ENCODE data around the gene CUL2.

DNA sequence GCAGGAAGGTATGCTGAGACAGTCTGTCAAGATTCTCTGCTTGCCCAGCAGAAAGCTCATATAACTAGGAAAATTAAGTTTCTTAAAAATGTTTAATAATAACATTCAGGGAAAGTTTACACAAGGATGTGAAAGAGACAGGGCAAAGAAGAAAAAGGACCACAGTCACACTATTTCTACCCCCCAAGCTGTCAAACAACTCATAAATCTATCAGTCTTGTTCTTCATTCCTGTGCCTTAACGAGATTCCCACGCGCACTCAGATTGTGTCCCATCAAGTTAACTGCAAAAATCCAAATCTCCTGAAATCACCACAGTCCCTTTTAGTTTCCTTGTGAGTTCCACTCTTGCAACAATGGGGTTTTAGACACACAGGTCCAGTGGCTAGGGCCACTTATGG, 14.9 kb downstream of the CUL2 start:
- TF ChIP-seq, protein P1, sequence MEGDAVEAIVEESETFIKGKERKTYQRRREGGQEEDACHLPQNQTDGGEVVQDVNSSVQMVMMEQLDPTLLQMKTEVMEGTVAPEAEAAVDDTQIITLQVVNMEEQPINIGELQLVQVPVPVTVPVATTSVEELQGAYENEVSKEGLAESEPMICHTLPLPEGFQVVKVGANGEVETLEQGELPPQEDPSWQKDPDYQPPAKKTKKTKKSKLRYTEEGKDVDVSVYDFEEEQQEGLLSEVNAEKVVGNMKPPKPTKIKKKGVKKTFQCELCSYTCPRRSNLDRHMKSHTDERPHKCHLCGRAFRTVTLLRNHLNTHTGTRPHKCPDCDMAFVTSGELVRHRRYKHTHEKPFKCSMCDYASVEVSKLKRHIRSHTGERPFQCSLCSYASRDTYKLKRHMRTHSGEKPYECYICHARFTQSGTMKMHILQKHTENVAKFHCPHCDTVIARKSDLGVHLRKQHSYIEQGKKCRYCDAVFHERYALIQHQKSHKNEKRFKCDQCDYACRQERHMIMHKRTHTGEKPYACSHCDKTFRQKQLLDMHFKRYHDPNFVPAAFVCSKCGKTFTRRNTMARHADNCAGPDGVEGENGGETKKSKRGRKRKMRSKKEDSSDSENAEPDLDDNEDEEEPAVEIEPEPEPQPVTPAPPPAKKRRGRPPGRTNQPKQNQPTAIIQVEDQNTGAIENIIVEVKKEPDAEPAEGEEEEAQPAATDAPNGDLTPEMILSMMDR (IDR thresholded peaks at IDR 0.05), result no peak
- no peak for TF ChIP-seq POLR2AphosphoS5 (IDR thresholded peaks at IDR 0.05; ENCODE audit: low read depth, low read length)
- TF ChIP-seq, protein P2, sequence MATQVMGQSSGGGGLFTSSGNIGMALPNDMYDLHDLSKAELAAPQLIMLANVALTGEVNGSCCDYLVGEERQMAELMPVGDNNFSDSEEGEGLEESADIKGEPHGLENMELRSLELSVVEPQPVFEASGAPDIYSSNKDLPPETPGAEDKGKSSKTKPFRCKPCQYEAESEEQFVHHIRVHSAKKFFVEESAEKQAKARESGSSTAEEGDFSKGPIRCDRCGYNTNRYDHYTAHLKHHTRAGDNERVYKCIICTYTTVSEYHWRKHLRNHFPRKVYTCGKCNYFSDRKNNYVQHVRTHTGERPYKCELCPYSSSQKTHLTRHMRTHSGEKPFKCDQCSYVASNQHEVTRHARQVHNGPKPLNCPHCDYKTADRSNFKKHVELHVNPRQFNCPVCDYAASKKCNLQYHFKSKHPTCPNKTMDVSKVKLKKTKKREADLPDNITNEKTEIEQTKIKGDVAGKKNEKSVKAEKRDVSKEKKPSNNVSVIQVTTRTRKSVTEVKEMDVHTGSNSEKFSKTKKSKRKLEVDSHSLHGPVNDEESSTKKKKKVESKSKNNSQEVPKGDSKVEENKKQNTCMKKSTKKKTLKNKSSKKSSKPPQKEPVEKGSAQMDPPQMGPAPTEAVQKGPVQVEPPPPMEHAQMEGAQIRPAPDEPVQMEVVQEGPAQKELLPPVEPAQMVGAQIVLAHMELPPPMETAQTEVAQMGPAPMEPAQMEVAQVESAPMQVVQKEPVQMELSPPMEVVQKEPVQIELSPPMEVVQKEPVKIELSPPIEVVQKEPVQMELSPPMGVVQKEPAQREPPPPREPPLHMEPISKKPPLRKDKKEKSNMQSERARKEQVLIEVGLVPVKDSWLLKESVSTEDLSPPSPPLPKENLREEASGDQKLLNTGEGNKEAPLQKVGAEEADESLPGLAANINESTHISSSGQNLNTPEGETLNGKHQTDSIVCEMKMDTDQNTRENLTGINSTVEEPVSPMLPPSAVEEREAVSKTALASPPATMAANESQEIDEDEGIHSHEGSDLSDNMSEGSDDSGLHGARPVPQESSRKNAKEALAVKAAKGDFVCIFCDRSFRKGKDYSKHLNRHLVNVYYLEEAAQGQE (IDR thresholded peaks at IDR 0.05; ENCODE audit: insufficient read depth in 1 of 2, low read depth in 2 of 2, low read length in 1 of 2), result no peak
- TF ChIP-seq SIN3A (IDR thresholded peaks at IDR 0.05; ENCODE audit: borderline replicate concordance, insufficient read depth, low read depth, low read length), result no peak
